ENCODE results near the gene KCNQ2.

The KCNQ2 gene

GRCh38 chr20:63364801-63365585 is 107.5 kb downstream of the KCNQ2 start:
- Histone ChIP-seq H3K36me3 (ENCODE audit: control insufficient read depth, insufficient read depth, low read length) (no peaks in the 10 kb centered on the region), H3K27ac (no peak overlapping the region), H3K9me3 (ENCODE audit: control insufficient read depth, low read length) (no peaks in the 10 kb centered on the region), H3K9ac (no peak overlapping the region), H3K4me1 (no peaks in the 10 kb centered on the region), H2AFZ (no peak overlapping the region), H3K79me2 (no peaks in the 10 kb centered on the region), H3K4me3 (ENCODE audit: low read depth, low read length) (no peak overlapping the region), H3K4me2 (ENCODE audit: low read length) (no peak overlapping the region), H3K27me3 (ENCODE audit: control insufficient read depth, insufficient read depth, low read length) (no peaks in the 10 kb centered on the region)
- no peak for TF ChIP-seq CTCF (IDR thresholded peaks at IDR 0.05)

- no peaks in the 10 kb centered on the region for H3K36me3 ChIP-seq (ENCODE audit: control insufficient read depth, insufficient read depth, low read length)
- H3K4me2 ChIP-seq (ENCODE audit: low read length), result no peak overlapping the region
- H2AFZ ChIP-seq, result no peak overlapping the region
- H3K9ac ChIP-seq, result no peak overlapping the region
- no peaks in the 10 kb centered on the region for H3K79me2 ChIP-seq
- no peaks in the 10 kb centered on the region for H3K9me3 ChIP-seq (ENCODE audit: control insufficient read depth, low read length)
- no peaks in the 10 kb centered on the region for H3K27me3 ChIP-seq (ENCODE audit: control insufficient read depth, insufficient read depth, low read length)
- TF ChIP-seq CTCF (IDR thresholded peaks at IDR 0.05), result no peak
- no peak overlapping the region for H3K4me3 ChIP-seq (ENCODE audit: low read depth, low read length)
- H3K27ac ChIP-seq, result no peak overlapping the region
- H3K4me1 ChIP-seq, result peaks cover 6% of the 10 kb centered on the region
Observed at GRCh38 chr20:63363981-63364561, 108.4 kb downstream of the KCNQ2 start.

GRCh38 chr20:63363013-63363957 is 109.2 kb downstream of the KCNQ2 start:
- H3K9ac ChIP-seq, result no peak overlapping the region
- TF ChIP-seq CTCF (IDR thresholded peaks at IDR 0.05), result no peak
- H3K27me3 ChIP-seq (ENCODE audit: control insufficient read depth, insufficient read depth, low read length), result no peaks in the 10 kb centered on the region
- H3K79me2 ChIP-seq, result no peaks in the 10 kb centered on the region
- no peak overlapping the region for H2AFZ ChIP-seq
- no peak overlapping the region for H3K4me2 ChIP-seq (ENCODE audit: low read length)
- H3K4me3 ChIP-seq (ENCODE audit: low read depth, low read length), result no peak overlapping the region
- no peaks in the 10 kb centered on the region for H3K36me3 ChIP-seq (ENCODE audit: control insufficient read depth, insufficient read depth, low read length)
- peaks cover 14% of the 10 kb centered on the region for H3K4me1 ChIP-seq
- no peak overlapping the region for H3K27ac ChIP-seq
- H3K9me3 ChIP-seq (ENCODE audit: control insufficient read depth, low read length), result no peaks in the 10 kb centered on the region

- Histone ChIP-seq H3K36me3 (ENCODE audit: control insufficient read depth, insufficient read depth, low read length) (no peaks in the 10 kb centered on the region), H3K4me2 (ENCODE audit: low read length) (no peak overlapping the region), H3K79me2 (peaks cover under 1% of the 10 kb centered on the region), H3K9ac (no peak overlapping the region), H3K27ac (no peak overlapping the region), H3K27me3 (ENCODE audit: control insufficient read depth, insufficient read depth, low read length) (no peaks in the 10 kb centered on the region), H3K4me3 (ENCODE audit: low read depth, low read length) (no peak overlapping the region), H3K4me1 (peaks cover 18% of the 10 kb centered on the region), H2AFZ (no peak overlapping the region), H3K9me3 (ENCODE audit: control insufficient read depth, low read length) (no peaks in the 10 kb centered on the region)
- TF ChIP-seq CTCF (IDR thresholded peaks at IDR 0.05), result no peak
Observed at GRCh38 chr20:63362436-63363009, 109.9 kb downstream of the KCNQ2 start.

Measured in parathyroid adenoma (tissue), 2 donors.